Astrocyte (in vitro differentiated cells and primary cell): Measurements from ENCODE around the gene CALD1.

Source experiments
- EZH2 ChIP-seq: IDR thresholded peaks from 2 replicates; pipeline ENCODE4 v1.6.1; 2012; ENCODE audit warnings: mild to moderate bottlenecking, low read length, inconsistent platforms; ENCODE audit not compliant: insufficient read depth
- TF ChIP-seq, protein P1 (sequence below): IDR thresholded peaks from 2 replicates; pipeline ENCODE4 v1.5.1; 2011; ENCODE audit warnings: low read depth, mild to moderate bottlenecking, inconsistent platforms, low read length, moderate library complexity; ENCODE audit not compliant: insufficient read depth

DNA sequence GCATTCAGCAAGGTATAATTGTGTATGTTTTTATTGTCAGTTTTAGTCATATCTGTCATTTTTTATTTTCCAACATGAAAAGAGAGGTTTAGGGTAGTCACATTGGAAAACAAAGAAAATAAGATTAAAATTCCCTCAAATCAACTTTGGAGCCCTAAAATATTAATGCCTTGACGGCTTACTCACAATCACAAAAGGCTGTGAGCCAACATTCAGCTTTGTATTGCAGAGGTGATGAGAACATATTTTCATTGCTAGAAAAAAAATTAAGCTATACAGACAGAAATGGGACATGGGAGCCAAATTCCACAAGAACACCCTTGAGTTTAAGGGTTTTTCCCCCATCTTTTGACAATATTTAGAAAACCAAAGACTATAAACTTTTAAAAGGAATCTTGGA is 30.2 kb downstream of the CALD1 start:
- TF ChIP-seq, protein P1, sequence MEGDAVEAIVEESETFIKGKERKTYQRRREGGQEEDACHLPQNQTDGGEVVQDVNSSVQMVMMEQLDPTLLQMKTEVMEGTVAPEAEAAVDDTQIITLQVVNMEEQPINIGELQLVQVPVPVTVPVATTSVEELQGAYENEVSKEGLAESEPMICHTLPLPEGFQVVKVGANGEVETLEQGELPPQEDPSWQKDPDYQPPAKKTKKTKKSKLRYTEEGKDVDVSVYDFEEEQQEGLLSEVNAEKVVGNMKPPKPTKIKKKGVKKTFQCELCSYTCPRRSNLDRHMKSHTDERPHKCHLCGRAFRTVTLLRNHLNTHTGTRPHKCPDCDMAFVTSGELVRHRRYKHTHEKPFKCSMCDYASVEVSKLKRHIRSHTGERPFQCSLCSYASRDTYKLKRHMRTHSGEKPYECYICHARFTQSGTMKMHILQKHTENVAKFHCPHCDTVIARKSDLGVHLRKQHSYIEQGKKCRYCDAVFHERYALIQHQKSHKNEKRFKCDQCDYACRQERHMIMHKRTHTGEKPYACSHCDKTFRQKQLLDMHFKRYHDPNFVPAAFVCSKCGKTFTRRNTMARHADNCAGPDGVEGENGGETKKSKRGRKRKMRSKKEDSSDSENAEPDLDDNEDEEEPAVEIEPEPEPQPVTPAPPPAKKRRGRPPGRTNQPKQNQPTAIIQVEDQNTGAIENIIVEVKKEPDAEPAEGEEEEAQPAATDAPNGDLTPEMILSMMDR: no peak
- no peak for TF ChIP-seq EZH2
